Activated CD8-positive, alpha-beta memory T cell treated with anti-CD3 and anti-CD28 coated beads, Interleukin-2, amount 10 ng/mL, durations not matched to agents 7 days and 5 days (primary cell): ENCODE measurements around the gene EMB. TPM values are rescaled to one million over a fixed set of nuclear protein-coding genes. Genes with fewer than 3 reads are reported as not detected.
A peak's percentile ranks its signal among the peaks of the same experiment; 100 is the strongest.
"Not testable (repeated sequence)": the region's sequence is repeated elsewhere in the genome, so short reads cannot be mapped to it uniquely, and the experiment has no call there.

Experiments used
- ATAC-seq: fragments of 150-1000 bp; cut with Tn5 transposase; one replicate; pipeline ENCODE4 v1.10.0; 2021; ENCODE audit warnings: moderate library complexity
- CTCF ChIA-PET: fragments of 350-600 bp; sonication (Branson Sonifier 250); formaldehyde crosslinking; loops from one replicate; lab custom pipeline; 2021; ENCODE audit warnings: antibody characterized with exemption; lab: Charles Lee
- DNase-seq: peaks from one replicate; pipeline ENCODE4 v3.0.0-alpha.2; 2020
- H3K27ac Mint-ChIP-seq: one replicate; pipeline ENCODE4 v1.8.0; 2021; ENCODE audit warnings: mild to moderate bottlenecking, mixed read lengths
- H3K27me3 Mint-ChIP-seq: one replicate; pipeline ENCODE4 v1.8.0; 2021; ENCODE audit warnings: mixed read lengths
- H3K36me3 Mint-ChIP-seq: one replicate; pipeline ENCODE4 v1.8.0; 2021; ENCODE audit warnings: mild to moderate bottlenecking, mixed read lengths
- H3K4me1 Mint-ChIP-seq: one replicate; pipeline ENCODE4 v1.8.0; 2021; ENCODE audit warnings: mixed read lengths
- H3K4me3 Mint-ChIP-seq: one replicate; pipeline ENCODE4 v1.8.0; 2021; ENCODE audit warnings: mild to moderate bottlenecking, moderate library complexity, mixed read lengths
- H3K9me3 Mint-ChIP-seq: one replicate; pipeline ENCODE4 v1.8.0; 2022; ENCODE audit warnings: low read depth, mixed read lengths
- total RNA-seq, 2 experiments: library from RNA; stranded (reverse); gene quantifications; one replicate each; pipeline ENCODE4 v1.2.3, GENCODE V29; 2021

EMB gene
- total RNA-seq = 100 to 1,000 TPM; 132 to 161 TPM

GRCh38 chr5:50440651-50441492, at the start of gene EMB:
EMB (minus strand) TSS chr5:50441288; CDS start chr5:50441151, 137 bp downstream.
- Mint-ChIP-seq H3K36me3 (peaks cover 12% of the 10 kb centered on the region), H3K27me3 (no peaks in the 10 kb centered on the region), H3K9me3 (no peaks in the 10 kb centered on the region), H3K4me3 (peak within 1 kb of the TSS; percentile 90), H3K27ac (peak within 1 kb of the TSS; percentile 95), H3K4me1 (peaks cover 57% of the 10 kb centered on the region)
- ATAC-seq (peak; percentile 74), DNase-seq (peak; percentile 89)
- CTCF ChIA-PET = interaction anchor here (0.7 to 2.3 kb wide), 16 partner anchors 9 to 345 kb away, joined by 3 to 8 read pairs (median 4); partner anchors contain the start of gene PARP8

GRCh38 chr5:50489491-50489890, 48.4 kb upstream of the EMB start:
- H3K36me3 Mint-ChIP-seq = peaks cover 35% of the 10 kb centered on the region

GRCh38 chr5:50478790-50479189, 37.7 kb upstream of the EMB start:
- peaks cover 28% of the 10 kb centered on the region for H3K4me1 Mint-ChIP-seq
- ATAC-seq, H3K9me3 Mint-ChIP-seq, H3K4me3 Mint-ChIP-seq, H3K27me3 Mint-ChIP-seq, DNase-seq, H3K27ac Mint-ChIP-seq: not testable (repeated sequence)
- CTCF ChIA-PET = interaction anchor here (0.8 kb wide), 1 partner anchor 38 kb away, joined by 3 read pairs; the partner anchor contains the start of gene EMB
- H3K36me3 Mint-ChIP-seq = peaks cover 20% of the 10 kb centered on the region

More at GRCh38 chr5:50489491-50489890, 48.4 kb upstream of the EMB start:
- not testable (repeated sequence) for H3K27me3 Mint-ChIP-seq, ATAC-seq, H3K9me3 Mint-ChIP-seq
- peak; percentile 80 for DNase-seq
- H3K27ac Mint-ChIP-seq = peak overlapping the region; percentile 81
- H3K4me3 Mint-ChIP-seq = peak overlapping the region; percentile 35
- peaks cover 18% of the 10 kb centered on the region for H3K4me1 Mint-ChIP-seq
- CTCF ChIA-PET = interaction anchor here (0.6 to 1.2 kb wide), 2 partner anchors 14 to 48 kb away, joined by 3 read pairs; no protein-coding TSS in a partner anchor

- no peak overlapping the region for H3K4me3 Mint-ChIP-seq
- ATAC-seq (peak; percentile 39), DNase-seq (no peak)
- peaks cover 26% of the 10 kb centered on the region for H3K36me3 Mint-ChIP-seq
- no peaks in the 10 kb centered on the region for H3K27me3 Mint-ChIP-seq
- H3K4me1 Mint-ChIP-seq = peaks cover 28% of the 10 kb centered on the region
- CTCF ChIA-PET = no interaction called here
- H3K9me3 Mint-ChIP-seq = peaks cover 9% of the 10 kb centered on the region
- H3K27ac Mint-ChIP-seq = peak overlapping the region; percentile 26
These were observed 35.5 kb upstream of the EMB start for GRCh38 chr5:50476549-50476948.

- H3K27me3 Mint-ChIP-seq, DNase-seq, H3K4me1 Mint-ChIP-seq, H3K27ac Mint-ChIP-seq, H3K9me3 Mint-ChIP-seq, ATAC-seq, H3K36me3 Mint-ChIP-seq, H3K4me3 Mint-ChIP-seq: not testable (repeated sequence)
- CTCF ChIA-PET = interaction anchor here (0.5 kb wide), 1 partner anchor 20 kb away, joined by 3 read pairs; no protein-coding TSS in a partner anchor
These were observed 23.9 kb upstream of the EMB start for GRCh38 chr5:50465015-50465414.

GRCh38 chr5:50463726-50464125, 22.6 kb upstream of the EMB start:
- ATAC-seq (no peak), DNase-seq (no peak)
- Mint-ChIP-seq H3K4me1 (peaks cover 5% of the 10 kb centered on the region), H3K36me3 (peaks cover 4% of the 10 kb centered on the region), H3K4me3 (no peak overlapping the region), H3K9me3 (peaks cover 4% of the 10 kb centered on the region), H3K27ac (no peak overlapping the region), H3K27me3 (no peaks in the 10 kb centered on the region)
- CTCF ChIA-PET = interaction anchor here (1.5 kb wide), 1 partner anchor 12 kb away, joined by 6 read pairs; no protein-coding TSS in a partner anchor

GRCh38 chr5:50463047-50463446, 22.0 kb upstream of the EMB start:
- H3K36me3 Mint-ChIP-seq = peaks cover 4% of the 10 kb centered on the region
- CTCF ChIA-PET = interaction anchor here (1.5 kb wide), 1 partner anchor 12 kb away, joined by 6 read pairs; no protein-coding TSS in a partner anchor
- DNase-seq (no peak), ATAC-seq (no peak)
- H3K4me3 Mint-ChIP-seq = no peak overlapping the region
- peaks cover 10% of the 10 kb centered on the region for H3K4me1 Mint-ChIP-seq
- H3K9me3 Mint-ChIP-seq = peaks cover 4% of the 10 kb centered on the region
- H3K27me3 Mint-ChIP-seq = no peaks in the 10 kb centered on the region
- no peak overlapping the region for H3K27ac Mint-ChIP-seq

- not testable (repeated sequence) for H3K27me3 Mint-ChIP-seq, ATAC-seq
These were observed 21.5 kb upstream of the EMB start for GRCh38 chr5:50462579-50462978.

GRCh38 chr5:50458372-50458771, 17.3 kb upstream of the EMB start:
- H3K4me3 Mint-ChIP-seq, H3K27me3 Mint-ChIP-seq, H3K27ac Mint-ChIP-seq, CTCF ChIA-PET, ATAC-seq, H3K9me3 Mint-ChIP-seq: not testable (repeated sequence)
- Mint-ChIP-seq H3K36me3 (peaks cover 30% of the 10 kb centered on the region), H3K4me1 (peaks cover 10% of the 10 kb centered on the region)
- peak; percentile 65 for DNase-seq

More at GRCh38 chr5:50462579-50462978, 21.5 kb upstream of the EMB start:
- H3K27ac Mint-ChIP-seq, DNase-seq, H3K4me3 Mint-ChIP-seq, H3K9me3 Mint-ChIP-seq, H3K36me3 Mint-ChIP-seq: not testable (repeated sequence)
- H3K4me1 Mint-ChIP-seq = peaks cover 10% of the 10 kb centered on the region
- CTCF ChIA-PET = interaction anchor here (1.5 kb wide), 1 partner anchor 11 kb away, joined by 6 read pairs; no protein-coding TSS in a partner anchor

GRCh38 chr5:50449241-50449640, 8.2 kb upstream of the EMB start:
- CTCF ChIA-PET = interaction anchor here (1.6 kb wide), 1 partner anchor 8 kb away, joined by 3 read pairs; the partner anchor contains the start of gene EMB
- H3K9me3 Mint-ChIP-seq, H3K27me3 Mint-ChIP-seq, H3K4me3 Mint-ChIP-seq, DNase-seq, ATAC-seq, H3K27ac Mint-ChIP-seq: not testable (repeated sequence)
- H3K36me3 Mint-ChIP-seq = peaks cover 30% of the 10 kb centered on the region
- H3K4me1 Mint-ChIP-seq = peaks cover 31% of the 10 kb centered on the region

- peaks cover 20% of the 10 kb centered on the region for H3K36me3 Mint-ChIP-seq
- CTCF ChIA-PET = no interaction called here
- H3K4me1 Mint-ChIP-seq = peaks cover 36% of the 10 kb centered on the region
- H3K9me3 Mint-ChIP-seq = peaks cover 8% of the 10 kb centered on the region
- no peaks in the 10 kb centered on the region for H3K27me3 Mint-ChIP-seq
- DNase-seq (no peak), ATAC-seq (no peak)
- no peak overlapping the region for H3K4me3 Mint-ChIP-seq
- H3K27ac Mint-ChIP-seq = no peak overlapping the region
These were observed 6.9 kb upstream of the EMB start for GRCh38 chr5:50447941-50448340.

- ATAC-seq = no peak
- CTCF ChIA-PET = no interaction called here
- peaks cover 8% of the 10 kb centered on the region for H3K9me3 Mint-ChIP-seq
- no peak overlapping the region for H3K27ac Mint-ChIP-seq
- no peak overlapping the region for H3K4me3 Mint-ChIP-seq
- H3K4me1 Mint-ChIP-seq = peaks cover 44% of the 10 kb centered on the region
- peaks cover 16% of the 10 kb centered on the region for H3K36me3 Mint-ChIP-seq
- no peaks in the 10 kb centered on the region for H3K27me3 Mint-ChIP-seq
- DNase-seq = no peak
These were observed 6.1 kb upstream of the EMB start for GRCh38 chr5:50447228-50447627.

GRCh38 chr5:50445296-50445949, 4.3 kb upstream of the EMB start:
- CTCF ChIA-PET = interaction anchor here (0.7 to 1.4 kb wide), 5 partner anchors 19 to 222 kb away, joined by 3 read pairs; no protein-coding TSS in a partner anchor
- Mint-ChIP-seq H3K27me3 (no peaks in the 10 kb centered on the region), H3K9me3 (peaks cover 6% of the 10 kb centered on the region), H3K27ac (peak overlapping the region; percentile 94), H3K4me3 (peak overlapping the region; percentile 64), H3K4me1 (peaks cover 50% of the 10 kb centered on the region), H3K36me3 (peaks cover 13% of the 10 kb centered on the region)
- peak; percentile 58 for DNase-seq
- ATAC-seq = peak; percentile 41
